Upper lobe of right lung (tissue), 1 donor: Measurements from ENCODE around the gene CPLANE2. TPM values are rescaled to one million over a fixed set of nuclear protein-coding genes. Genes with fewer than 3 reads are reported as not detected.
A peak's percentile ranks its signal among the peaks of the same experiment; 100 is the strongest.

Experiments used
- ATAC-seq: fragments of 200-7000 bp; cut with Tn5 transposase; one replicate; pipeline ENCODE4 v1.9.1; 2020; ENCODE audit warnings: mild to moderate bottlenecking, moderate library complexity
- DNase-seq: peaks from one replicate; pipeline ENCODE4 v3.0.0-alpha.2; 2020
- H3K27ac ChIP-seq: fragments of 200-600 bp; one replicate; pipeline ENCODE4 v1.8.0; 2022
- H3K27me3 ChIP-seq: fragments of 200-600 bp; one replicate; pipeline ENCODE4 v1.8.0; 2022; ENCODE audit warnings: mild to moderate bottlenecking
- H3K36me3 ChIP-seq: fragments of 200-600 bp; one replicate; pipeline ENCODE4 v1.8.0; 2022
- H3K4me1 ChIP-seq: fragments of 200-600 bp; one replicate; pipeline ENCODE4 v1.8.0; 2022
- H3K4me3 ChIP-seq: fragments of 200-600 bp; one replicate; pipeline ENCODE4 v1.8.0; 2022; ENCODE audit warnings: mild to moderate bottlenecking
- H3K9me3 ChIP-seq: fragments of 200-600 bp; one replicate; pipeline ENCODE4 v1.8.0; 2022
- CTCF ChIP-seq: fragments of 200-600 bp; IDR thresholded peaks from one replicate; pipeline ENCODE4 v1.8.0; 2022; ENCODE audit warnings: antibody characterized with exemption
- intact Hi-C: fragments of 100-400 bp; cut with DNase I; formaldehyde crosslinking; loops from one replicate; pipeline ENCODE4 v1.11.0; 2022
- total RNA-seq: library from RNA; stranded (reverse); fragmentation: NEBNext Ultra II Directional; extraction: Animal tissue kit (Norgen Biotek cat#: 25700); gene quantifications from one replicate; pipeline ENCODE4 v1.2.1, GENCODE V29; 2021
- donor health status: DM: no; HTN: yes; CAD: no; lungs with severe emphysema.

Gene CPLANE2
- total RNA-seq, 1 donor from 2014 or later, result 11.7 TPM

GRCh38 chr1:16212251-16212961 lies 24.6 kb downstream of the CPLANE2 start, which contains the start of gene ARHGEF19:
ARHGEF19 (minus strand) TSS chr1:16212652; CDS start chr1:16209054, 3,598 bp downstream.
- peak; percentile 88 for DNase-seq
- intact Hi-C loops, result no loop called here
- peaks cover 11% of the 10 kb centered on the region for H3K4me1 ChIP-seq

GRCh38 chr1:16211824-16212223 lies 25.2 kb downstream of the CPLANE2 start:
- peak overlapping the region; percentile 40 for H3K4me3 ChIP-seq
- intact Hi-C loops, result no loop called here
- no peak for DNase-seq
- no peak overlapping the region for H3K27ac ChIP-seq
- no peaks in the 10 kb centered on the region for H3K9me3 ChIP-seq
- H3K36me3 ChIP-seq, result no peaks in the 10 kb centered on the region
- no peak for TF ChIP-seq CTCF
- H3K27me3 ChIP-seq, result no peaks in the 10 kb centered on the region
- no peak for ATAC-seq
- peaks cover 14% of the 10 kb centered on the region for H3K4me1 ChIP-seq

More at GRCh38 chr1:16212251-16212961, 24.6 kb downstream of the CPLANE2 start, which contains the start of gene ARHGEF19:
- no peaks in the 10 kb centered on the region for H3K36me3 ChIP-seq
- peak within 1 kb of the TSS; percentile 40 for H3K4me3 ChIP-seq
- no peak for TF ChIP-seq CTCF
- H3K27ac ChIP-seq, result no peak within 1 kb of the TSS
- no peaks in the 10 kb centered on the region for H3K27me3 ChIP-seq
- H3K9me3 ChIP-seq, result no peaks in the 10 kb centered on the region
- peak; percentile 41 for ATAC-seq

- DNase-seq, result no peak
- no peak for ATAC-seq
- no peak for TF ChIP-seq CTCF
- Histone ChIP-seq H3K27ac (no peak overlapping the region), H3K36me3 (no peaks in the 10 kb centered on the region), H3K27me3 (no peaks in the 10 kb centered on the region), H3K9me3 (no peaks in the 10 kb centered on the region), H3K4me3 (no peak overlapping the region), H3K4me1 (peaks cover 12% of the 10 kb centered on the region)
- intact Hi-C loops, result no loop called here
Measured at GRCh38 chr1:16210581-16210980, 26.4 kb downstream of the CPLANE2 start.

GRCh38 chr1:16209847-16210407 lies 27.1 kb downstream of the CPLANE2 start:
- no peak overlapping the region for H3K4me3 ChIP-seq
- H3K4me1 ChIP-seq, result peaks cover 13% of the 10 kb centered on the region
- H3K36me3 ChIP-seq, result no peaks in the 10 kb centered on the region
- DNase-seq (peak; percentile 60), ATAC-seq (no peak)
- no peak for TF ChIP-seq CTCF
- intact Hi-C loops, result no loop called here
- no peaks in the 10 kb centered on the region for H3K27me3 ChIP-seq
- no peak overlapping the region for H3K27ac ChIP-seq
- H3K9me3 ChIP-seq, result no peaks in the 10 kb centered on the region

GRCh38 chr1:16209132-16209846 lies 27.7 kb downstream of the CPLANE2 start:
- ATAC-seq (no peak), DNase-seq (no peak)
- no peak for TF ChIP-seq CTCF
- Histone ChIP-seq H3K36me3 (no peaks in the 10 kb centered on the region), H3K27me3 (no peaks in the 10 kb centered on the region), H3K27ac (no peak overlapping the region), H3K4me1 (peaks cover 13% of the 10 kb centered on the region), H3K4me3 (no peak overlapping the region), H3K9me3 (no peaks in the 10 kb centered on the region)
- intact Hi-C loops, result no loop called here
